Suprapubic skin (tissue), 4 donors: Measurements from ENCODE around the gene GATAD2B. TPM values are rescaled to one million over a fixed set of nuclear protein-coding genes. Genes with fewer than 3 reads are reported as not detected.
A peak's percentile ranks its signal among the peaks of the same experiment; 100 is the strongest.

ENCODE experiments used
- DNase-seq, 2 donors: peaks; one replicate each; pipeline ENCODE4 v3.0.0-alpha.2; 2019; ENCODE audit warnings: low spot score in 2 of 2
- H3K27ac ChIP-seq: fragments of 200-600 bp; sonication (generic); one replicate; pipeline ENCODE4 v1.5.1; 2019
- H3K27me3 ChIP-seq: fragments of 200-600 bp; sonication (generic); one replicate; pipeline ENCODE4 v1.5.1; 2019
- H3K36me3 ChIP-seq: fragments of 200-600 bp; sonication (generic); one replicate; pipeline ENCODE4 v1.5.1; 2019
- H3K4me1 ChIP-seq: fragments of 200-600 bp; sonication (generic); one replicate; pipeline ENCODE4 v1.5.1; 2019
- H3K4me3 ChIP-seq: fragments of 200-600 bp; sonication (generic); one replicate; pipeline ENCODE4 v1.5.1; 2019; ENCODE audit warnings: mild to moderate bottlenecking
- H3K9me3 ChIP-seq: fragments of 200-600 bp; sonication (generic); one replicate; pipeline ENCODE4 v1.5.1; 2019
- EP300 ChIP-seq: sonication (generic); formaldehyde crosslinking; IDR thresholded peaks from one replicate; pipeline ENCODE4 v1.6.1; 2017; ENCODE audit warnings: antibody characterized with exemption
- POLR2A ChIP-seq, 2 donors: fragments of 450-650 bp; IDR thresholded peaks; one replicate each; pipeline ENCODE4 v1.6.1; 2017; ENCODE audit warnings: antibody characterized with exemption in 2 of 2, mild to moderate bottlenecking in 2 of 2, moderate library complexity in 2 of 2
- POLR2AphosphoS5 ChIP-seq, 3 donors: sonication (generic); formaldehyde crosslinking; IDR thresholded peaks; one replicate each; pipeline ENCODE4 v1.6.1; 2017; ENCODE audit warnings: antibody characterized with exemption in 3 of 3
- WGBS: methylation state at CpG from one replicate; pipeline ENCODE4 v1.1.5; 2018; 5-methylcytosine and 5-hydroxymethylcytosine counted together
- total RNA-seq, 4 donors: library from RNA; depleted of rRNA; stranded (reverse); fragments of >200 nt; gene quantifications; one replicate each; pipeline ENCODE4 v1.1.0, GENCODE V29; 2016
- TF ChIP-seq, protein P1 (sequence below), 2 donors: fragments of 200-600 bp in 1 of 2; fragments of 450-650 bp in 1 of 2; sonication (generic) in 1 of 2; IDR thresholded peaks; one replicate each; pipeline ENCODE4 v1.5.1; 2016 to 2019; ENCODE audit warnings: antibody characterized with exemption in 2 of 2, mild to moderate bottlenecking in 1 of 2, moderate library complexity in 1 of 2

The GATAD2B gene
- total RNA-seq, 4 donors from 2014 or later, result 25.5 to 64.5 (median 37.1) TPM

DNA sequence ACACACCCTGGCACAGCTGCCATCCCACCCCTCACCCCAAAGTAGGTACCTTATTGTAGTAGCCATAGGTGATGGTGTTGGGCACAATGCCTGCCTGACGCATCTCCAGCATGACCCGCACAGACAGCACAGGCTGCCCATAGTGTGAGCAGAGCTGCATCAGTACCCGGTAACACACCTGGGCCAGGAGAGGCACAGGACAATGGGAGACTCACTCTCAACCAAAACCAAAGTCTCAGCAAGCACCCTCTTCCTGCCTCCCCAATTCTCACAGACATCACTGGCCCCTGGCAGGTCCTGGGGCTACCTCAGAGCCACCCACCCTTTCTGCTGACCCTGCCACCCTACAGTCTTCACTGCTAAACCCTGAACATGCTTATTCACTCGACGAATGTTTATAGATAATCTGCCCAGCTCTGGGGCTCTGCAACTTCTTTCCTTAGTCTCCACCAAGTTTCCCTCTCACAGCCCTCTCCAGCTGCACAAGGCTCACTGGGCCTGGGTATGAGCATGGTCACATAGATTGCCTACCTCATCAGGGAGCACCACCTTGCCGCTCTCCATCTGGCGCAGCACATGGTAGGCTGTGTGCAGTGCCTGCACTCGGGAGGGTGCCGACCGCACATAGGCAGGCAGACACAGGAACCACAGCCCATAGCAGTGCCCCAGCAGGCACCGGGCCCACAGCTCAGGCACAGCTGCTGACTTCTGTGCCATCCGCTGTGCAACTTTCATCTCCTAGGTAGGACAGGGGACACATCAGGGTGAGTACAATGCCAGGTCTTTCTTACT, 13.4 kb upstream of the GATAD2B start:
- 96% methylated on average over 11 of the region's 12 CpGs for WGBS
- Histone ChIP-seq H3K4me1 (no peaks in the 10 kb centered on the region), H3K36me3 (peaks cover 90% of the 10 kb centered on the region), H3K27me3 (no peaks in the 10 kb centered on the region), H3K4me3 (no peak overlapping the region), H3K27ac (no peak overlapping the region), H3K9me3 (no peaks in the 10 kb centered on the region)
- TF ChIP-seq, protein P1, sequence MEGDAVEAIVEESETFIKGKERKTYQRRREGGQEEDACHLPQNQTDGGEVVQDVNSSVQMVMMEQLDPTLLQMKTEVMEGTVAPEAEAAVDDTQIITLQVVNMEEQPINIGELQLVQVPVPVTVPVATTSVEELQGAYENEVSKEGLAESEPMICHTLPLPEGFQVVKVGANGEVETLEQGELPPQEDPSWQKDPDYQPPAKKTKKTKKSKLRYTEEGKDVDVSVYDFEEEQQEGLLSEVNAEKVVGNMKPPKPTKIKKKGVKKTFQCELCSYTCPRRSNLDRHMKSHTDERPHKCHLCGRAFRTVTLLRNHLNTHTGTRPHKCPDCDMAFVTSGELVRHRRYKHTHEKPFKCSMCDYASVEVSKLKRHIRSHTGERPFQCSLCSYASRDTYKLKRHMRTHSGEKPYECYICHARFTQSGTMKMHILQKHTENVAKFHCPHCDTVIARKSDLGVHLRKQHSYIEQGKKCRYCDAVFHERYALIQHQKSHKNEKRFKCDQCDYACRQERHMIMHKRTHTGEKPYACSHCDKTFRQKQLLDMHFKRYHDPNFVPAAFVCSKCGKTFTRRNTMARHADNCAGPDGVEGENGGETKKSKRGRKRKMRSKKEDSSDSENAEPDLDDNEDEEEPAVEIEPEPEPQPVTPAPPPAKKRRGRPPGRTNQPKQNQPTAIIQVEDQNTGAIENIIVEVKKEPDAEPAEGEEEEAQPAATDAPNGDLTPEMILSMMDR (IDR thresholded peaks at IDR 0.05), result no peak
- no peak for TF ChIP-seq EP300
- TF ChIP-seq POLR2AphosphoS5 (IDR thresholded peaks at IDR 0.05), result no peak
- TF ChIP-seq POLR2A (IDR thresholded peaks at IDR 0.05), result no peak
- peak in 1 of 2 donors; percentile 55 for DNase-seq

DNA sequence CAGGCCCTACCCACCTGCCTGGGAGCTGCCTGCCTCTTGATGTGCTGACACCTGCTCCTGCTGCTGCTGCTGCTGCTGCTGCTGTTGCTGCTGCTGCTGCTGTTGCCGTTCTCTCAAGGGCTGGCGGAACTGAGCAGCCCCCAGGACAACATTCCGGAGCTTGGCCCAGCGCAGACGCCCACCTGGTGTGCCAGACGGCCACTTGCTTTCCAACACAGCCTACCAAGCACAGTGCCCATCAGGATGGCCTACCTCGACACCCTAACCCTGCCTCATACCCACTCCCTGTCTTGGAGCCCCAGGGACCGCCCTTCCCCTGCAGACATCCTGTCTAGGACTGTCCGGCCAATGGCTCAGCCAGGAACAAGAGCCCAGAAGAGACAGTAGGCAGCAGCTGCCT, 12.0 kb upstream of the GATAD2B start:
- Histone ChIP-seq H3K9me3 (no peaks in the 10 kb centered on the region), H3K27me3 (no peaks in the 10 kb centered on the region), H3K4me1 (no peaks in the 10 kb centered on the region), H3K36me3 (peaks cover 88% of the 10 kb centered on the region), H3K27ac (no peak overlapping the region), H3K4me3 (no peak overlapping the region)
- DNase-seq, result no peak
- no peak for TF ChIP-seq POLR2A (IDR thresholded peaks at IDR 0.05)
- TF ChIP-seq, protein P1 (IDR thresholded peaks at IDR 0.05), result no peak
- TF ChIP-seq EP300, result no peak
- TF ChIP-seq POLR2AphosphoS5 (IDR thresholded peaks at IDR 0.05), result no peak
- 100% methylated on average over 9 of the region's 9 CpGs for WGBS

DNA sequence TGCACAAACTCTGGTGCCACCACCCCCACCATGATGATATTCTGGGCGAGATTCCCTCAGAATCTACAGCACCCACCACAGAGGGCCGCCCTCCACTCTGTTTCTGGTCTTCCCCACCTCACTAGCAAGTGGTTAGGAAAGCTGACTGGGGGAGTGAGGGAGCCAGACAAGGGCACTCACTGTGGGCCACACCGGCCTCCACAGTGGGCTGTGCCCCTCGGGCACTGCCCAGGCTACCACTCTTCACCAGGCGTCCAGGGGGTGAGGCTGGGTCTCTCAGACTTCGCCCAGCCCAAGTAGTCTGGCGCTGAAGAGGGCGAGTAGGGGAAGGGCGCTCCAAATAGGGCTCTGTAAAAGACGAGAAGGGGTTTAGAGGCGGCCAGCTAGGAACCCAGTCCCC, 11.2 kb upstream of the GATAD2B start:
- no peak for TF ChIP-seq POLR2AphosphoS5 (IDR thresholded peaks at IDR 0.05)
- TF ChIP-seq EP300, result no peak
- TF ChIP-seq, protein P1 (IDR thresholded peaks at IDR 0.05), result no peak
- TF ChIP-seq POLR2A (IDR thresholded peaks at IDR 0.05), result no peak
- Histone ChIP-seq H3K4me1 (peaks cover 4% of the 10 kb centered on the region), H3K27me3 (no peaks in the 10 kb centered on the region), H3K4me3 (no peak overlapping the region), H3K36me3 (peaks cover 80% of the 10 kb centered on the region), H3K9me3 (no peaks in the 10 kb centered on the region), H3K27ac (no peak overlapping the region)
- no peak for DNase-seq
- WGBS, result 95% methylated on average over 10 of the region's 11 CpGs

DNA sequence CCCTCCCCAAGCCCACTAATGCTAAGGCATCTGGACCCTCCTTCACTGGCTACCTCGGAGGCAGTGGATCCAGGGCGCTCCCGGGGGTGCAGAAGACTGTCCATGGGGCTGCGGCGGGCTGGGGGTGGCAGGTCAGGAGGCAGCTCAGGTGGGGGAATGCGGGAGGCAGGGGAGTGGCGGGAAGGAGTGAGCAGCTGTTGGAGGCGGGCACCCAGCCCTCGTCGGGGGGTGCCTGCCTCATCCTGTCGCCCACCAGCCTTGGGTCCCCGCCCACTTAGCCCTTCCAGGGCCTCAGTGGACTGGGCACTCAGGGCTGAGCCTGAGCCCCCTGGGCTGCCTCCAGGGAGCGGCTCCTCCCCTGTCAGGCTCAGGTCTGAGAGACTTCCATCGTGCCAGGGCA, 10.7 kb upstream of the GATAD2B start:
- H3K36me3 ChIP-seq, result peaks cover 76% of the 10 kb centered on the region
- no peak for DNase-seq
- H3K27ac ChIP-seq, result no peak overlapping the region
- H3K9me3 ChIP-seq, result no peaks in the 10 kb centered on the region
- H3K4me3 ChIP-seq, result no peak overlapping the region
- no peaks in the 10 kb centered on the region for H3K27me3 ChIP-seq
- H3K4me1 ChIP-seq, result peaks cover 7% of the 10 kb centered on the region
- no CpG with 5 or more reads among the region's 14 CpGs for WGBS
- TF ChIP-seq, protein P1 (IDR thresholded peaks at IDR 0.05), result no peak
- no peak for TF ChIP-seq EP300
- no peak for TF ChIP-seq POLR2A (IDR thresholded peaks at IDR 0.05)
- TF ChIP-seq POLR2AphosphoS5 (IDR thresholded peaks at IDR 0.05), result no peak

DNA sequence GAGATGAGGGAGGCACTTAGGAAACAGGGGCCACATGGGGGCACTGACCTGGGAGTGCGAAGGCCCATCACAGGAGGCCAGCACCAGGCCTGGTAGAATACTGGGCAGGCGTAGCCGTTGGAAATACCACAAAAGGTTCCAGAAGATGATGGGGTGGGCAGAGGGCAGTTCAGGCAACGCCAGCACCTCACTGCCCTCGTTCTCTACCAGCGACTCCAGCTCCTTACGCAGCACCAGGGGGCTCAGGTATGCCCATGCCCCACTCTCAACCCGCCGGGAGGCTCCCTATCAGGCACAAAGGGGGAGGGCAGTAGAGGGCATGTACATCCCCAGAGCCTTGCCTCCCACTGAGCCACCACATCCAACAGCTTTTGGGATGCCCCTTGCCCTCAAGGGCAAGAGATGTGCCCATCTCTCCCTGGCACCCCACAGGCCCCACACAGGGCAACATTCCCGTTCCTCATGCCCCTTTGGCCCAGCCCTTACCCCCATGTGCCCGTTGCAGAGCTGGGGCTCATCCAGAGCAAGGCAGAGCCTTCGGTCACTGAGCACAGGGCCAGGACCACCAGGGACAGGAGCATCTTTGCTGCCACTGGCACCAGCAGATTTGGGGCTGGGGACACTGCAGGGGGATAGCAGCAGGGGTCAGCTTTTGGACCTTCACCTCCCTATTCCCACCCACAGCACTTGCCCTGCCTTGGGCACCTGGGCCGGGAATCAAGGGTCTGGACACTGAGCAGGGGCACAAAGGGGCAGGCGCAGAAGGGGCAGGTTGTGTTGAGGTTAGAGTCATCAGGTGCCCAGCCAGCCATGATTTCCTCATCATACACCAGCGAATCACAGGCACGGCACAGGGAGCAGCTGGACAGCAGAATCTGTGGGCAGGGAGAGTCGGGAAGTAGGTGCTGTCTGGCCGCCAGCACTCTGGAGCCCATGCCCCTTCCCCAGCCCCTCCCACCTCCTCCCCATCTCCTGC, 9.7 kb upstream of the GATAD2B start:
- Histone ChIP-seq H3K4me3 (no peak overlapping the region), H3K27ac (no peak overlapping the region), H3K36me3 (peaks cover 68% of the 10 kb centered on the region), H3K4me1 (peaks cover 7% of the 10 kb centered on the region), H3K27me3 (no peaks in the 10 kb centered on the region), H3K9me3 (no peaks in the 10 kb centered on the region)
- TF ChIP-seq POLR2AphosphoS5 (IDR thresholded peaks at IDR 0.05) (no peak), POLR2A (IDR thresholded peaks at IDR 0.05) (no peak)
- TF ChIP-seq, protein P1 (IDR thresholded peaks at IDR 0.05), result no peak
- no peak for DNase-seq
- WGBS, result 90% methylated on average over 16 of the region's 18 CpGs
